ENCODE measurements around the gene SNAI1. TPM values are rescaled to one million over a fixed set of nuclear protein-coding genes. Genes with fewer than 3 reads are reported as not detected.
A peak's percentile ranks its signal among the peaks of the same experiment; 100 is the strongest.

Gene SNAI1
- 1.4 and 2.0 TPM in 2 replicates for total RNA-seq

DNA sequence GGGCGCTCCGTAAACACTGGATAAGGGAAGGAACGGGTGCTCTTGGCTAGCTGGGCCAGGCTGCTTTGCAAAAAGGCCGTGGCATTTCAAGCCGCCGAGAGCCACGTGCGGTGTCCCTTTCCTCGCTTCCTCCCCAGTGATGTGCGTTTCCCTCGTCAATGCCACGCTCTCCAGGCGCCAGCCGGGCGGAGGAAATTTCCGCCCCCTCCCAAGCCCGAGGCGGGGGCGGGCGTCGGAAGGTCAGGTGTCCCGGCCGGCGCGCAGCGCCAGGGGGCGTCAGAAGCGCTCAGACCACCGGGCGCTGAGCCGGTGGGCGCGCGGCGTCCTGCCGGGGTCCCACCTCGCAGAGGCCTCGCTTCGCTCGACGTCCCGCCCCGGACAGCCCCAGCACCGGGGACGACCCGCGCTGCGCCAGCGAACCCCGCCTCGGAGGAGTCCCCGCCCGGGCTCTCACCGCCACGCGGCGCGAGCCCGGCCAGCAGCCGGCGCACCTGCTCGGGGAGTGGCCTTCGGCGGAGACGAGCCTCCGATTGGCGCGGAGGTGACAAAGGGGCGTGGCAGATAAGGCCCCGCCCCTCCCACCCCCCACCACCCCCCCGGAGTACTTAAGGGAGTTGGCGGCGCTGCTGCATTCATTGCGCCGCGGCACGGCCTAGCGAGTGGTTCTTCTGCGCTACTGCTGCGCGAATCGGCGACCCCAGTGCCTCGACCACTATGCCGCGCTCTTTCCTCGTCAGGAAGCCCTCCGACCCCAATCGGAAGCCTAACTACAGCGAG lies at the start of gene SNAI1:
TSS of gene SNAI1 (plus strand) at position 635 of the 777 bp plus-strand sequence. CDS start at position 715, 80 bp downstream.
- peak within 1 kb of the TSS; percentile 75 for H3K4me3 ChIP-seq (ENCODE audit: low read depth, low read length)
- TF ChIP-seq, protein P1, sequence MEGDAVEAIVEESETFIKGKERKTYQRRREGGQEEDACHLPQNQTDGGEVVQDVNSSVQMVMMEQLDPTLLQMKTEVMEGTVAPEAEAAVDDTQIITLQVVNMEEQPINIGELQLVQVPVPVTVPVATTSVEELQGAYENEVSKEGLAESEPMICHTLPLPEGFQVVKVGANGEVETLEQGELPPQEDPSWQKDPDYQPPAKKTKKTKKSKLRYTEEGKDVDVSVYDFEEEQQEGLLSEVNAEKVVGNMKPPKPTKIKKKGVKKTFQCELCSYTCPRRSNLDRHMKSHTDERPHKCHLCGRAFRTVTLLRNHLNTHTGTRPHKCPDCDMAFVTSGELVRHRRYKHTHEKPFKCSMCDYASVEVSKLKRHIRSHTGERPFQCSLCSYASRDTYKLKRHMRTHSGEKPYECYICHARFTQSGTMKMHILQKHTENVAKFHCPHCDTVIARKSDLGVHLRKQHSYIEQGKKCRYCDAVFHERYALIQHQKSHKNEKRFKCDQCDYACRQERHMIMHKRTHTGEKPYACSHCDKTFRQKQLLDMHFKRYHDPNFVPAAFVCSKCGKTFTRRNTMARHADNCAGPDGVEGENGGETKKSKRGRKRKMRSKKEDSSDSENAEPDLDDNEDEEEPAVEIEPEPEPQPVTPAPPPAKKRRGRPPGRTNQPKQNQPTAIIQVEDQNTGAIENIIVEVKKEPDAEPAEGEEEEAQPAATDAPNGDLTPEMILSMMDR (conservative IDR thresholded peaks at IDR 0.05; ENCODE audit: low read depth, low read length), result peak; percentile 57
- DNase-seq (ENCODE audit: low read depth), result no peak

DNA sequence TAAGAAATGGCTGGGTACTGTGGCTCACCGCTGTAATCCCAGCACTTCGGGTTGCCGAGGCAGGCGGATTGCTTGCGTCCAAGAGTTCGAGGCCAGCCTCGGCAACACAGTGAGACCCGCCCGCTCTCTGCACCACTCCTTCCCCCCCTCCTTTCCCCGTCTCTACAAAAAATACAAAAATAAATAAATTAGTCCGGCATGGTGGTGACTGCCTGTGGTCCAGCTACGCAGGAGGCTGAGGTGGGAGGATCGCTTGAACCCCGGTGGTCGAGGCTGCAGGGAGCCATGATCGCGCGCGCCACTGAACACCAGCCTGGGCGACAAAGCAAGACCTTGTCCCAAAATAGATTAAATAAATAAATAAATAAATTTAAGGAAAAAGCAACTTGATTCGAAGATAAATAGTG lies 47.0 kb upstream of the SNAI1 start:
- TF ChIP-seq, protein P1 (conservative IDR thresholded peaks at IDR 0.05; ENCODE audit: low read depth, low read length), result no peak
- peak overlapping the region; percentile 97 for H3K4me3 ChIP-seq (ENCODE audit: low read depth, low read length)
- no peak for DNase-seq (ENCODE audit: low read depth)

GRCh38 chr20:49936153-49937026 lies 46.4 kb upstream of the SNAI1 start, which contains the start of gene RNF114:
Gene RNF114 (plus strand): TSS chr20:49936397. CDS start chr20:49936413, 16 bp downstream.
- peak within 1 kb of the TSS; percentile 97 for H3K4me3 ChIP-seq (ENCODE audit: low read depth, low read length)
- TF ChIP-seq, protein P1 (conservative IDR thresholded peaks at IDR 0.05; ENCODE audit: low read depth, low read length), result no peak
- DNase-seq (ENCODE audit: low read depth), result no peak

- TF ChIP-seq, protein P1 (conservative IDR thresholded peaks at IDR 0.05; ENCODE audit: low read depth, low read length), result no peak
- H3K4me3 ChIP-seq (ENCODE audit: low read depth, low read length), result peak overlapping the region; percentile 97
- DNase-seq (ENCODE audit: low read depth), result no peak
Observed at GRCh38 chr20:49937027-49937929, 45.5 kb upstream of the SNAI1 start.

GRCh38 chr20:49938173-49939163 lies 44.3 kb upstream of the SNAI1 start:
- H3K4me3 ChIP-seq (ENCODE audit: low read depth, low read length), result peak overlapping the region; percentile 97
- TF ChIP-seq, protein P1 (conservative IDR thresholded peaks at IDR 0.05; ENCODE audit: low read depth, low read length), result no peak
- no peak for DNase-seq (ENCODE audit: low read depth)

Data from epithelial cell of proximal tubule (primary cell).